PC-3 (cell line): ENCODE results near the gene SYNGR3. TPM values are rescaled to one million over a fixed set of nuclear protein-coding genes. Genes with fewer than 3 reads are reported as not detected.
A peak's percentile ranks its signal among the peaks of the same experiment; 100 is the strongest.

Experiments
- ATAC-seq: fragments of 200-7000 bp; cut with Tn5 transposase; 2 replicates; pipeline ENCODE4 v1.9.1; 2020; ENCODE audit warnings: mild to moderate bottlenecking, moderate library complexity
- BruUV-seq: library from RNA; stranded (reverse); fragments of 400-500 nt; replicated peaks from 2 replicates; lab custom pipeline; 2021; lab: Mats Ljungman, UMichigan
- CTCF ChIA-PET: fragments of 300-600 bp; sonication (Branson Sonifier 250); formaldehyde crosslinking; loops from one replicate; lab custom pipeline; 2022; ENCODE audit warnings: antibody characterized with exemption; lab: Charles Lee
- POLR2A ChIA-PET: fragments of 300-600 bp; sonication (Branson Sonifier 250); formaldehyde crosslinking; loops from one replicate; lab custom pipeline; 2022; ENCODE audit warnings: antibody characterized with exemption; ENCODE audit not compliant: unreplicated experiment; lab: Charles Lee
- DNase-seq: peaks from one replicate; pipeline ENCODE4 v3.0.0-alpha.2; 2015
- H2AFZ ChIP-seq: fragments of 300-600 bp; sonication (generic); 2 replicates; pipeline ENCODE4 v1.6.0; 2016; ENCODE audit warnings: antibody characterized with exemption, low read length
- H3F3A ChIP-seq: fragments of 300-600 bp; sonication (generic); one replicate; pipeline ENCODE4 v1.6.0; 2017; ENCODE audit warnings: antibody characterized with exemption, low read length, control low read depth, mild to moderate bottlenecking; ENCODE audit not compliant: unreplicated experiment
- H3K27ac ChIP-seq: fragments of 300-600 bp; sonication (generic); 2 replicates; pipeline ENCODE4 v1.5.1; 2016; ENCODE audit warnings: mild to moderate bottlenecking, low read length
- H3K27me3 ChIP-seq: fragments of 300-600 bp; sonication (generic); 2 replicates; pipeline ENCODE4 v1.6.1; 2016; ENCODE audit warnings: low read length, mixed read lengths
- H3K36me3 ChIP-seq: fragments of 300-600 bp; sonication (generic); 2 replicates; pipeline ENCODE4 v1.6.1; 2016; ENCODE audit warnings: low read depth, mixed run types, low read length, mixed read lengths
- H3K4me1 ChIP-seq: fragments of 300-600 bp; sonication (generic); 2 replicates; pipeline ENCODE4 v1.5.1; 2016; ENCODE audit warnings: low read length; ENCODE audit not compliant: insufficient read depth
- H3K4me2 ChIP-seq: fragments of 300-600 bp; sonication (generic); 2 replicates; pipeline ENCODE4 v1.6.0; 2016; ENCODE audit warnings: low read length
- H3K4me3 ChIP-seq: fragments of 300-600 bp; sonication (generic); 2 replicates; pipeline ENCODE4 v1.5.1; 2016; ENCODE audit warnings: mild to moderate bottlenecking, low read length, mixed read lengths
- H3K79me2 ChIP-seq: fragments of 300-600 bp; sonication (generic); 2 replicates; pipeline ENCODE4 v1.6.1; 2017; ENCODE audit warnings: low read length, mixed read lengths
- H3K9ac ChIP-seq: fragments of 300-600 bp; sonication (generic); 2 replicates; pipeline ENCODE4 v1.6.0; 2016; ENCODE audit warnings: mild to moderate bottlenecking, low read length
- H3K9me2 ChIP-seq: fragments of 300-600 bp; sonication (generic); replicated peaks from 2 replicates; pipeline ENCODE4 v1.6.1; 2016; ENCODE audit warnings: mixed run types, low read length, mixed read lengths
- H3K9me3 ChIP-seq: fragments of 300-600 bp; sonication (generic); 2 replicates; pipeline ENCODE4 v1.6.1; 2016; ENCODE audit warnings: low read length, mixed read lengths
- H4K20me1 ChIP-seq: fragments of 300-600 bp; sonication (generic); 2 replicates; pipeline ENCODE4 v1.6.1; 2016; ENCODE audit warnings: low read length, mixed read lengths
- EZH2 ChIP-seq: fragments of 300-600 bp; sonication (generic); IDR thresholded peaks from one replicate; pipeline ENCODE4 v1.6.1; 2017; ENCODE audit warnings: antibody characterized with exemption, mild to moderate bottlenecking, low read length; ENCODE audit not compliant: unreplicated experiment
- EZH2phosphoT487 ChIP-seq: fragments of 300-600 bp; sonication (generic); IDR thresholded peaks from 2 replicates; pipeline ENCODE4 v1.6.1; 2018; ENCODE audit warnings: mild to moderate bottlenecking, antibody characterized with exemption, low read length, borderline replicate concordance
- intact Hi-C: fragments of 100-400 bp; cut with micrococcal nuclease; formaldehyde crosslinking; loops from 2 replicates; pipeline ENCODE4 v1.9.0; 2023
- total RNA-seq: library from RNA; depleted of rRNA; stranded (reverse); fragments of >200 nt; gene quantifications from 2 replicates; pipeline ENCODE4 v1.2.3, GENCODE V29; 2014
- TF ChIP-seq, protein P1 (sequence below): fragments of 300-600 bp; sonication (generic); conservative IDR thresholded peaks from 2 replicates; pipeline ENCODE4 v1.5.1; 2017; ENCODE audit warnings: antibody characterized with exemption, low read depth, mild to moderate bottlenecking, low read length

SYNGR3 gene
- total RNA-seq, 1 experiment from 2014 or later, result 1.5 TPM

DNA sequence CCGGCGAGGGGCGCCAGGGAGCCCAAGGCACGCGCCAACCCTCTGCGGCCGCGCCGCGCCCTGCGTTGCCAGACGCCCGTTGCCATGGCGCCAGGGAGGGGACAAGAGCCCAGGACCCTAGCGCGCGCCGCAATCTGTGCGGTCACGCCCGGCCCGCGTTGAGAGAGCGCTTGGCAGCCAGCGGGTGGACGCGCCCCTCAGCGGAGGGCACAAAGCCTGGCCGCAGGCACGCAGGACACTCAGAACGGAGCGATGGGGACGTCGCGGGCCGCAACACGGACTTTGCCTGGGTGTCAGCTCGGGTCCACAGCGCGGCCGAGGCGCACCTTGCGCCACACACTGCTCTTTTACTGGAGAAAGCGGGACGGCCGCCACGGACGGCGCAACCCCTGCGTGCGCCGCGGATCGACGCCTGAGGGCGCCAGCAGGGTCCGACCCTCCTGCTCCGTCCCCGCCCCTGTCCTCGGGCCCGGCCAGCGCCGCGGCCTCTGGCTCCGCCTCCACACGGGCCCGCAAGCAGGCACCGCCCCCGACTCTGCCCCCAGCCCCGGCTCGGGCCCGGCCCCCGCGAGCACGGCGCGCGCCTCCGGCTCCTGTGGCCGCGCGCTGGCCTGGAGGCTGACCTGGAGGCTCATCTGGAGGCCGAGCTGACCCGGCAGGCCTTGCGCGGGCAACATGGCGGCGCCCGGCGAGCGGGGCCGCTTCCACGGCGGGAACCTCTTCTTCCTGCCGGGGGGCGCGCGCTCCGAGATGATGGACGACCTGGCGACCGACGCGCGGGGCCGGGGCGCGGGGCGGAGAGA, 6.0 kb upstream of the SYNGR3 start, which contains the start of gene GFER:
TSS of gene GFER (plus strand) at position 650 of the 803 bp plus-strand sequence. CDS start at position 676, 26 bp downstream.
- peak within 1 kb of the TSS; percentile 95 for H3K4me2 ChIP-seq
- no TSS peak for BruUV-seq
- ATAC-seq, result peak; percentile 76
- H3K9me3 ChIP-seq, result no peaks in the 10 kb centered on the region
- H3K27me3 ChIP-seq, result no peaks in the 10 kb centered on the region
- H3K4me3 ChIP-seq, result peak within 1 kb of the TSS; percentile 90
- TF ChIP-seq, protein P1, sequence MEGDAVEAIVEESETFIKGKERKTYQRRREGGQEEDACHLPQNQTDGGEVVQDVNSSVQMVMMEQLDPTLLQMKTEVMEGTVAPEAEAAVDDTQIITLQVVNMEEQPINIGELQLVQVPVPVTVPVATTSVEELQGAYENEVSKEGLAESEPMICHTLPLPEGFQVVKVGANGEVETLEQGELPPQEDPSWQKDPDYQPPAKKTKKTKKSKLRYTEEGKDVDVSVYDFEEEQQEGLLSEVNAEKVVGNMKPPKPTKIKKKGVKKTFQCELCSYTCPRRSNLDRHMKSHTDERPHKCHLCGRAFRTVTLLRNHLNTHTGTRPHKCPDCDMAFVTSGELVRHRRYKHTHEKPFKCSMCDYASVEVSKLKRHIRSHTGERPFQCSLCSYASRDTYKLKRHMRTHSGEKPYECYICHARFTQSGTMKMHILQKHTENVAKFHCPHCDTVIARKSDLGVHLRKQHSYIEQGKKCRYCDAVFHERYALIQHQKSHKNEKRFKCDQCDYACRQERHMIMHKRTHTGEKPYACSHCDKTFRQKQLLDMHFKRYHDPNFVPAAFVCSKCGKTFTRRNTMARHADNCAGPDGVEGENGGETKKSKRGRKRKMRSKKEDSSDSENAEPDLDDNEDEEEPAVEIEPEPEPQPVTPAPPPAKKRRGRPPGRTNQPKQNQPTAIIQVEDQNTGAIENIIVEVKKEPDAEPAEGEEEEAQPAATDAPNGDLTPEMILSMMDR, result no peak; the same call in 1 of the 2 replicates
- TF ChIP-seq EZH2phosphoT487, result 0 out of 2 replicates have a peak, but pooled peaks have one; percentile 59
- no peak for TF ChIP-seq EZH2
- peak; percentile 86 for DNase-seq
- no peaks in the 10 kb centered on the region; the same call in 1 of the 2 replicates for H3K36me3 ChIP-seq
- H3K9me2 ChIP-seq, result no peaks in the 10 kb centered on the region
- ChIA-PET POLR2A (interaction anchor here (0.6 kb wide), 1 partner anchor 24 kb away, joined by 4 read pairs; no protein-coding TSS in a partner anchor), CTCF (no interaction called here)
- peak within 1 kb of the TSS; percentile 72 for H2AFZ ChIP-seq
- H3K79me2 ChIP-seq, result peaks cover 19% of the 10 kb centered on the region
- no peaks in the 10 kb centered on the region for H4K20me1 ChIP-seq
- H3K9ac ChIP-seq, result peak within 1 kb of the TSS; percentile 85
- H3K27ac ChIP-seq, result no peak within 1 kb of the TSS
- peaks cover 3% of the 10 kb centered on the region for H3F3A ChIP-seq
- peaks cover 45% of the 10 kb centered on the region for H3K4me1 ChIP-seq
- intact Hi-C loops, result no loop called here

DNA sequence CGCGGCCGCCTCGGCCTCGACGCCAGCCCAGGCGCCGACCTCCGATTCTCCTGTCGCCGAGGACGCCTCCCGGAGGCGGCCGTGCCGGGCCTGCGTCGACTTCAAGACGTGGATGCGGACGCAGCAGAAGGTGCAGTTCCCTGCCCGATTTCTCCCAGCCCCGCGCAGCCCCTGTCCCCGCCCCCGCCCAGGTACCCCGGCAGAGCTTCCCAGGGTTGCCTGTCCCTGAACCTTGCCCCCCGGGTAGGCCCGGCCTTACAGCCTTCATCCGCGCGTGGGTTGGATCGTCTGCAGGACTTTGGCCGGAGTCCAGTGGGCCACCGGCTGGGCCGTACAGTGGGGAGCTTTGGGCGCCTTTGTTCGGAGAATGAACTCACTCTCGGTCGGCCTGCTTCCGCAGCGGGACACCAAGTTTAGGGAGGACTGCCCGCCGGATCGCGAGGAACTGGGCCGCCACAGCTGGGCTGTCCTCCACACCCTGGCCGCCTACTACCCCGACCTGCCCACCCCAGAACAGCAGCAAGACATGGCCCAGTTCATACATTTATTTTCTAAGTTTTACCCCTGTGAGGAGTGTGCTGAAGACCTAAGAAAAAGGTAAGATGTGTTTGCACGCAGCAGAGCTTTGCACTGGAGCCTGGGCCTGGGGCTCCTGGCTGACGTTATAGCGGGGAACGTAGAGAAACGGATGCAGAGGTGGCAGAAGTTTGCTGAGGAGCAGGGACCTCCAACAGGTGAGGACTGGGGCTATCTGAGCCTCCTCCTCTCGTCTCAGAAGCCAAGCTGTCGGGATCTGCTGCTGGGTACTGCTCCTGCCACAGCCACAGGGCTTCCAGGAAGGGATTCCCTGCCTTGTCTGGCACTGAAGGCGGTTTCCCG, 5.2 kb upstream of the SYNGR3 start:
- BruUV-seq, result TSS peak; percentile 55
- intact Hi-C loops, result no loop called here
- H4K20me1 ChIP-seq, result no peaks in the 10 kb centered on the region
- H3K27me3 ChIP-seq, result no peaks in the 10 kb centered on the region
- TF ChIP-seq EZH2, result no peak
- TF ChIP-seq, protein P1, result no peak
- TF ChIP-seq EZH2phosphoT487, result no peak
- H3K27ac ChIP-seq, result no peak overlapping the region
- peaks cover 3% of the 10 kb centered on the region for H3F3A ChIP-seq
- H3K4me2 ChIP-seq, result peak overlapping the region; percentile 95
- H3K9ac ChIP-seq, result peak overlapping the region; percentile 85
- H3K4me1 ChIP-seq, result peaks cover 40% of the 10 kb centered on the region
- peak overlapping the region; percentile 72 for H2AFZ ChIP-seq
- no peaks in the 10 kb centered on the region for H3K9me2 ChIP-seq
- ChIA-PET POLR2A (interaction anchor here (0.6 kb wide), 3 partner anchors 23 to 212 kb away, joined by 3 to 5 read pairs (median 4); partner anchors contain the start of genes EME2 and MRPS34), CTCF (interaction anchor here (1.0 kb wide), 1 partner anchor 19 kb away, joined by 3 read pairs; no protein-coding TSS in a partner anchor)
- H3K79me2 ChIP-seq, result peaks cover 19% of the 10 kb centered on the region
- peak overlapping the region; percentile 90 for H3K4me3 ChIP-seq
- no peaks in the 10 kb centered on the region for H3K9me3 ChIP-seq
- ATAC-seq (peak; percentile 2; the same call in 1 of the 2 replicates), DNase-seq (no peak)
- H3K36me3 ChIP-seq, result no peaks in the 10 kb centered on the region; the same call in 1 of the 2 replicates
